AG08396 (cell line): ENCODE measurements around the gene LRRC2.

ENCODE experiments used
- DNase-seq: peaks from one replicate; pipeline ENCODE4 v3.0.0; 2012; ENCODE audit warnings: low spot score, mixed read lengths

Gene LRRC2

GRCh38 chr3:46477756-46478155, 88.3 kb downstream of the LRRC2 start:
- no peak for DNase-seq

DNA sequence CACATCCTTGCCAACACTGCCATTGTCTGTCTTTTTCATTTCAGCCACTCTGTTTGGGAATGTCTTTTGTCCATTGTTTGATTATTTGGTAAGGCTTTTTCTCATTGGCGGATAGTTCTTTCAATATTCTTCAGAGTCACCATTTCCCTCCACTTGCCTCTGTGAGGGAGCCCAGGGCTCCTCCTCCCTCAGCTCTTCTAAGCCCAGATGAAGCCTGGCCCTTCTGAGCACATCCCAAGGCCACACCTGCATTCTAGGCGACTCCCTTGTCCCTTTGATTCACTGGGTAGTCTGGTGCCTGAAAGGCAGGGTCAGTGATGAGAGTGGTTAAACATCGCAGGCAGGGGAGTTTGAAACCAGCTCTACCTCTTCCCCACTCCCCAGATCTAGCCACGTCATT, 89.0 kb downstream of the LRRC2 start:
- no peak for DNase-seq

DNA sequence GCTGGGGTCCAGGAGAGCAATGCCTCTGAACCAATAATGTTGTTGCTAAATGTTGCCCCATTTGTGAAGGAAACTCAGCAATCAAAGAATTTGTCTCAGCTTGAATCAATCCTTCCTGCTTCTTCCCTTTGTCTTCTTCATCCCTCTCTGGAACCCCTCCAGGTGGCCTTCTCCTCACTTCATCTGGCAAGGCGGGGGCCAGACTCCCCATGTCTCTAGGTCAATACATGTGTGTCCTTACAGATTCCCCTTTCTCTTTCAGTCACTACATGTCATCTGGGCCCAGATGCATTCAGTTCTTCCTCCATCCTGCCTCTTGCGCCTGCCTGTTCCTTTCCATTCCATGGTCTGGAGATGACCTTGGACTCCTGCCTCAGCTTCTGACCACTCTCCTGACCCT, 93.4 kb downstream of the LRRC2 start:
- no peak for DNase-seq

DNA sequence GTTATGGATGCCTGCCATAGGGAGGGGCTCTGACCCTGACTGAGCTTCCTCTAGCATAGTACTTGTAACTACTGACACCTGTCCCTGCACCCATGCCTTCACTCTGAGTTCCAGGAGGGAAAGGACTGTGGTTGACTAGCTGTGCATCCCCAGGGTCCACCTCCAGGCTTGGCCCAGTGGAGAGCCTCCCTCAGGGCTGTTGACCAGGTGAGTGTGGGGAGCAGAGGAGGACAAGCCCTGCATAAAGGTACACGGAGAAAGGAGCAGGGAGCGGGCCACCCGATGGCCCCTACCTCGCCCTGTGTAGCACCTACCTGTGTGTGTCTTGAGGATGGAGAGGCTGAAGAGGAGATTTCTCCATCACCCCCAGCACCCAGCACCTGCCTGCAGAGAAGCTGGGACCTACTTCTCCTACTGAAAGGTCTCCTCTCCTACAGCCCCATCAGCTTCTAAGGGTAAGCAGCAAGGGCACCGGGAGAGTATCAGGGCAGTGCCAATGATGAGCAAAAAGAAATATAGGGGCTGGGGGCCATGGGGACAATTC, 94.7 kb downstream of the LRRC2 start:
- DNase-seq, result no peak

- DNase-seq, result no peak
Measured at GRCh38 chr3:46470831-46471230, 95.3 kb downstream of the LRRC2 start.

DNA sequence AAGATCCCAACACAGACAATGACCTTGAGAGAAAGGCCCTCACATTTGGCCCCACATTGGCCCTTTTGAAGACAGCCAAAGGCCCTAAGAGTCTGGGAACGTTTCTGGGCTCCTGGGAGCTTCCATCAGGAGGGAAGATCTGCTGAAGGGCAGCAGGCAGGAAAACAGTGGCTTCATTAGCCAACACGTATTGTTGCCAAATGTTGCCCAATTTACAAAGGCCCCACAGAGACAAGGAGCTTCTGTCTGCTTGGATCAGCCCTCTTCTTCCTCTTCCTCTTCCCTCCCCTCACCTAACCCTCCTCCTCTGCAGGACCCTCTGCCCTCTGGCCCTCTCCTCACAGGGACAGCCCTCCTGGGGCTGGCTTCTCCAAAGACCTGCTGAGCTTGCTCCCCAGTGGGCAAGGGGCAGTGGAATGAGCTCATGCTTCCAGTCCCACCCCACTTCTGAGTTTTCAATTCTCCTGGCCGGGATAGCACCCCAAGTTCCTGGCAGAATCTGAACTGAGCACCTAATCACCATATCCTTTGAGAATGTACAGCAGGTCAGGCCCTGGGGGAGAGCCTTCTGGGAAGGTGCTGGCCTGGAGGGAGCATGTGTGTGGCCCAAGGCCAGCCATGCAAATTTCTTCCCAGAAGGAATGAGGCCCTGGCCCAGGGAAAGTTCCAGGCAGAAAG, 96.3 kb downstream of the LRRC2 start:
- DNase-seq, result no peak

DNA sequence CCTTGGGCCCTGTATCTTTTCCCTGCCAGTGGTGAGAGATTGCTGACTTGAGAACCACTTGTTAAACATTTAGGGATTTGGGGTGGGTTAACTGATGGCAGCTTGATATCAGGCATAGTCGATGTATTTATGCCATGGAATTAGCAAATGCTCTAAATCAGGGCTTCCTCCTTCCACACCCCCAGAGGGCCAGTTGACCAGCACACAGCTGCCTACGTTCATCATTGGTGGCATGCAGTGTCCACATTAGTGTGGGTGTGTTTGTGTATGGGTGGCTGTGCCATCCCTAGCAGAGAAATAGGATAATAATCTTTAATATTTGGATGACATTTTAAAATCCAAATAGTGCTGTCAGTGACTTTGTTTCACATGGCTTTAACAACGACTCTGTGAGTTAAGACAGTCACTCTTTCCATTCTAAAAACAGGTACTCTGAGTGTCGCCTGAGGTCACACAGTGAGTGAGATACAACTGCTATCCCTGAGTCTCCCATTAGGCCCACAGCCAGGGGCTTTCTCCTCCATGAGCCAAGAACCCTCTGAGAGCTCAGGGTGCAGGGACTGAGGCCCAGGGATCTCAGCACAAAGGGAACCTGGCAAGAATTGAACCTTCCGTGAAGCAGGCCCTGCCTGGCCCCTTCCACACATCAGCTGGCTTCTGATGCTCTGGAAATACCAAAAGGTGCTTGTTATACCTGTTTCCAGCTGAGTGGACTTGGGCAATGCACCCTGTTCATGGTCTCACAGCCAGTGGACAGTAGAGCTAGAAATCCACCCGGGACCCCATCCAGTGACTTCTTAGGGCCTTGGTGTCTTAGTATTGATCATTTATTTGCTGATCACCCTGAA, 97.1 kb downstream of the LRRC2 start:
- DNase-seq, result no peak

GRCh38 chr3:46467562-46467961, 98.5 kb downstream of the LRRC2 start:
- no peak for DNase-seq

DNA sequence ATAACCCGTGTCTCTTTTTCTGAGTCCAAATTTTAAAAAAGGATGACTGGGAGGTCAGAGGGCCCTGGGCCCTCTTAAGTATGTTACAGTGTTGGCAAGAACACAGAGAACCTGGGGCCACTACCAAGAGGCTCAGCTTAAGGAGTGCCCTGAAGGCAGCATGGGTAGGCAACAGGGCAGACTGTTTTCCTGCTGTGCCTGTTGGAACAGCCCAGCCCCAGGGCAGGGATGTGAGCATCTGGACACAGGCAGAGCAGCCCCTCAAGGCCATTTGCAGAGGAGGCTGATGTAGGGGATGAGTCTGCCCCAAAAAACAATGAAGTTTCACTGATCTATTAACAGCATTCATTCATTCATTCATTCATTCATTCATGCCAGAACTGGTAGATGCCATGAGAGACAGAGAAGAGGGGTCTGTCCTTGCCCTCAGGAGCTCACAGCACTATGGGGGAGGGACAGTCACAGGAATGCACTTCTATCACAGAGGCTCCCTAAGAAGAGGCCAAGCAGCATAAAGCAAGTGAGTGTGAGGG, 99.2 kb downstream of the LRRC2 start:
- DNase-seq, result no peak

DNA sequence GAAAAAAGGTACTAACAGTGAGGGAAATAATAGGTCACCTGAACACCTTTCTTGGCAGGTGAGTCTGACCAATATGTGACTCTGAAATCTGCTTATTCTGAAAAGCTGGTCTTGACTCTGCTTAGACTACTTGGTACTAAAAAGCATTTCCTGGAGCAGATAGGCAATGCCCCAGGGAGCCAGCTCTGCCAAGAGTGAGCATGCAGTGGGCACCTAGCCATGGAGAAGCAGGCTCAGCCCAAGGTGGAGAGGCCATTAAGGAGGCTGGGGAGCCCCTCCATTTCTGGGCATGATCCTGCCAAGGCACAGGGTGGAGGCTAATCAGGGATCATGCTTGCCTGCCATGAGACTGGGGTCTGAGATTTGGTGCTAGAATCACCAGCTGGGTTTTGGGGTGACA, 99.8 kb downstream of the LRRC2 start:
- DNase-seq, result no peak
